ENCODE data around the gene FAM222B.

The FAM222B gene

DNA sequence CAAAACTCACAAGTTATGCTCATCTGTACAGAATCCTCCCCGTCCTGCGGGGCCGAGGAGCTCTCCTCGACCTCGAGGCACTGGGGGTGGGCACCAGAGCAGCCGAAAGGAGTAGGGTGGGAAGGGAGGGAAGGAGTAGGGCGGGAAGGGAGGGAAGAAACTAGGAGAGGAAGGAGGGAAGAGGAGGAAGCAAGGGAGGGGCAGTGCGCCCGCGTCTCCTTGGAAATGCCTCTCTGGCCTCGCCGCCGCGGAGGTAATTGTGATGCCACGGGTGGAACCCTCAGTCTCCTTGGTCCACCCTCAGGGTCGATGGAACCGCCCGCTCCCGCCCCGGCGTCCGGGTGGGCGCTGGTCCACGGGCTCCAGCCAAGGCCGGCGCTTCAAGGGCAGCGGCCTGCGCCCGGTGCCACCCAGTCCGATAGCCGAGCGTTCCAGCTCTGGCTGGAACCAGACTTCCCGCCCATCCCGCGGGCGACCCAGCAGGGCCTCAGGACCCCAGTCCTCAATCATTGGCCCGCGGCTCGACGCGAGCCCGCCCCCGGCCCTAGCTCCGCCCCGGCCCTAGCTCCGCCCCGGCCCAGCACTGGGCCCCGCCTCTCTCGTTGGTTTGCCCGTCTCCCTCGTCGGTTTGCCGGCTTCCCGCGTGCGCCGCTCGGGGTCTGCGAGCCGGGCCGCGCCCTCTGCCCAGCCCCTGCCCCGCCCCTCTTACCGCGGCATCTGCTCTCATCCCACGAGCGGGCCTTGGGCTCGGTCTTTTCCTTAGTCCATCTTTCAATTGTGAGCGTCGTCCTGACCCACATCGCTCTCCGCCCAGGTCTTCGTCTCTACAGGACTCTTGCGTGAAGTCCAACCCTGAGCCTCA, 131.5 kb downstream of the FAM222B start:
- no peak for FAIRE-seq

DNA sequence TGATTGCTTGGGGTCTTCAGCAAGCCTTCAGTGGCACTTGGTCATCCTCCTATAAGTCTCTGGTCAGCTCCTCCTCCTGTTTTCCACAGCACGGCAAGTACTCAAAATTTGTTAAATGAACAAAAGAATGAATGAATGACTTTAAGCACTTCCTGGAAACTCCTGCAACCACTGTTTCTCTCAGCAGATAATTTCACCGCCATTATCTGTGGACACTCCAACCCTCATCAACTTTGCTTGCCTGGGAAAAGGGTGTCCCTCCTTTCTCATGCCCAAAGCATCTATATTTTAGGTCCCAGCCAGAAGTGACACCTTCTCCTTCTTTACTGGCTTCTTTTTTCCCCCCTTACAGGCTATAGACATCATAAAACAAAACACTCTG, 135.3 kb downstream of the FAM222B start:
- no peak for FAIRE-seq

DNA sequence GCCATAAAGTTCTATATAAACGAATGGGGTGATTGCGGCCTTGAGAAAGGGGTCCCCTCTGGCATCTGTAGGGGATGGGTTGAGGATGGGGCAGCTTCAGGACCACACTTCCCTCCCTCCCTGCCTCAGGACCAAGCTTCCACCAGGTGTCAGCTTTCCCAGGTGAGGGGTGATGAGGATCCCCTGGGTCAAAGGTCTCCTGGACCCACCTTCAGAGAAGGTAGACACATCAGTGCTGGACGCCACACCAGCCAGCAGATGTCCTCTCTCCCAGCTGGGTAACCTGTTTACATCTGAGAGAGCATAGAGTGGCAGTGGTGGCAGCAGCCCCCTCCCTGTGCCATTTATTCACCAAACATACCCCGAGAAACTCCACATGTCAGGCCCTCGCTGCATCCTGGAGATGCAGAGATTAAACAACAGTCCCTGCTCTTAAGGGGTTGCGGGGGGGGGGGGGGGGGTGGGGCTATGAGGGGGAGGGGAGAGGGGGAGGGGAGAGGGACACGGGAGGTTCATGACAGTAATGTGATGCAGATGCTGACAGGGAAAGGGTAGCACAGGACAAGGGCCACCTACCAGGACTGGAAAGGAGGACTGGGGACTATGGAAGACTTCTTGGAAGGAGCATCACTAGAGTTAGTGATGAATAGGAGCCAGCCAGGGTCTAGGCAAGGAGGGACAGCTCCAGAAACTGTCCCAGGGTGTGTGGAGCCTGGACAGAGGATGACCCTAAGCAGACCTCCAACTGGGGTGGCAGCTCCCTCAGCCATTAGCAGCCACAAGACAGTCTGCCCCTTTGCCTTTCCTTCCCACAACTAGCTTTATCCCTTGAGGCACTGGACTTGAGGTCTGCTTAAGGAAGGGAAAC, 135.9 kb downstream of the FAM222B start:
- FAIRE-seq = no peak
